H4 (cell line): ENCODE measurements around the gene MAGEA10. TPM values are rescaled to one million over a fixed set of nuclear protein-coding genes. Genes with fewer than 3 reads are reported as not detected.
A peak's percentile ranks its signal among the peaks of the same experiment; 100 is the strongest.
"Not testable (repeated sequence)": the region's sequence is repeated elsewhere in the genome, so short reads cannot be mapped to it uniquely, and the experiment has no call there.

Experiments
- DNase-seq: peaks from one replicate; pipeline ENCODE4 v3.0.0-alpha.2; 2015; ENCODE audit warnings: low spot score
- total RNA-seq: library from RNA; depleted of rRNA; stranded (reverse); fragments of >200 nt; shearing (Covaris generic); gene quantifications from 2 replicates; pipeline ENCODE4 v1.2.3, GENCODE V29; 2014; rRNA removed

MAGEA10 gene
- not detected in 2 replicates for total RNA-seq

DNA sequence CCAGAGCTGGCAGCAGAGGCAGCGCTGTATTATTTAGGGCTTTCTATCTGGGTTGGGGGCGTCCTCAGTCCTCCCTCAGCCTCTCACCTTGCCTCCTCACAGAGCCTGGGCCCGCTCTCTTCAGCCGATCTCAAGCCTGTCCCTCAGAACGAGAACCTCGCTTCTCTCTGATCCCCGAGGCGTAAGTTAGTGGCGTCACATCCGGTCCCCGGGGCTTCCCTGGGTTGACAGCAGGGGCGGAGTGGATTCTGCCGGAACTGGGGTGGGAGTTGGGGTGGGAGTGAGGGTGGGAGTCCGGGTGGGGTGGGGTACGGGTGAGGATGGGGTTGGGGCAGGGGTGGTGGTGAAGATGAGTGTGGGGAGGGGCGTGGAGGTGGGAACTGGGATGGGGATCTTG lies at the start of gene MAGEA10:
Gene MAGEA10, minus strand, starts transcription at position 190 of the 397 bp plus-strand sequence. CDS start 2,957 bp downstream, outside the sequence.
- DNase-seq = no peak

DNA sequence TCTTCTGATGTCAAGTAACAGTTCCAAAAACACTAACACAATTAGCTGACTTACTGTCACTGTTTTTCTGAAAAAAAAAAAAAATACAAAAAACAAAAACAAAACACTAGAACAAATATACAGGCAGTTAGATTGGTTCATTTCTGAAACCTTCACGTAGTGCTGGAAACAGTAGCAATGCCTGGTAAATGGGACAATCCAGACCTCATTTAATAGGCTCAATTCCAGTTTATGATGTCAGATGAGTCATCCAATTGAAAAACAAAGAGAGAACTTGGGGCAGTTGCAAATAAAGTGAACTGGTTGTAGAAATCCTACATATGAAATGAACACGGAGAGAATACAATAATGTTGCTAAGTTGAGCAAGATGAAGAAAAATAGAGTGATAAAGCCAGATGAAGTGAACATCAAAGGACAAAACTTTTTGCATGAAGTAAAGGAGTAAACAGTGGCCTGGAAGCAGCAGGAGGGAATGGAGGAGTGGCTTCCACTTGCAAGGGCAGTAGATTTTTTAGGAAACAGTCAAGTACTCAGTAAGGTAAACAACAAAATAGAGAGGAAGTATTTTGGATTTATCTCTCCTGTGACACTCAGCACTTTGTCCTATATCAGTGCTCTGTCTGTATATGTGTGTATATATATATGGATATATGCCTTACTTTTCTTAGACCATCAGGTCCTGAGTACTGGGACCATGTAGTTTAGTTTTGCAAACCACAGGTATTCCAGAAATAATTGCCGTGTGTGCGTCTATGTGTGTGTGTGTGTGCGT lies 39.3 kb upstream of the MAGEA10 start:
- DNase-seq = peak; percentile 54

DNA sequence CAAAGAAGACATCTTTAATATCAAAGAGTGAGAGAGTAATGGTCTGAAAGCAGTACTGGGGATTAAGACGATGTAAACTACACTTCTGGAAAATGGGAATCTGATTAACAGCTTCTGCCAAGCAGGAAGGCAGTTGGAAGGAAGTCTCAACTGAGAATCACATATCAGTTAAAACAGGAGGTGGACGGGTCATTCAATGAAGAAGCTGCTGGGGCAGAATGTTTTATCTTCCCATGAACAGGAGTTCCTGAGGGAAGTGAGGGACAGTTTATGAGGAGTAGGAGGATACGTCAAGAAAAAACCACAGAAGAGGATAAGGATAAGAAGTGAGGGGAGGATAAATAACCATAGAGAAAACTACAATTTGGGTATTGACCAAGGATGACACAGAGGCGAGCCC lies 38.7 kb upstream of the MAGEA10 start:
- DNase-seq = no peak

DNA sequence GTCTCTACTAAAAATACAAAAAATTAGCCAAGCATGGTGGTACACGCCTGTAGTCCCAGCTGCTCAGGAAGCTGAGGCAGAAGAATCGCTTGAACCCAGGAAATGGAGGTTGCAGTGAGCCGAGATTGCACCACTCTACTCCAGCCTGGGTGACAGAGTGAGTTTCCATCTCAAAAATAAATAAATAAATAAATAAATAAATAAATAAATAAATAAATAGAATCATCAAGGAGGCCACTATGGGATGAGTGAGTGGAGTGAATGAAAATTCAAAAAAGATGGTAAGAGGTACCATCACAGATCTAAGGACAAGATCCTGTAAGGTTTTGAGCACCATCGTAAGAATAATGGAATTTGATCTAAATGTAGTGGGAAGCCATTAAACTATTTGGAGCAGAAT lies 37.5 kb upstream of the MAGEA10 start:
- DNase-seq = not testable (repeated sequence)

DNA sequence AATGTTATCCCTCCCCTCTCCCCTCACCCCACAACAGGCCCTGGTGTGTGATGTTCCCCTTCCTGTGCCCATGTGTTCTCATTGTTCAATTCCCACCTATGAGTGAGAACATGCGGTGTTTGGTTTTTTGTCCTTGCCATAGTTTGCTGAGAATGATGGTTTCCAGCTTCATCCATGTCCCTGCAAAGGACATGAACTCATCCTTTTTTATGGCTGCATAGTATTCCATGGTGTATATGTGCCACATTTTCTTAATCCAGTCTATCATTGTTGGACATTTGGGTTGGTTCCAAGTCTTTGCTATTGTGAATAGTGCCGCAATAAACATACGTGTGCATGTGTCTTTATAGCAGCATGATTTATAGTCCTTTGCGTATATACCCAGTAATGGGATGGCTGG lies 35.5 kb upstream of the MAGEA10 start:
- not testable (repeated sequence) for DNase-seq

DNA sequence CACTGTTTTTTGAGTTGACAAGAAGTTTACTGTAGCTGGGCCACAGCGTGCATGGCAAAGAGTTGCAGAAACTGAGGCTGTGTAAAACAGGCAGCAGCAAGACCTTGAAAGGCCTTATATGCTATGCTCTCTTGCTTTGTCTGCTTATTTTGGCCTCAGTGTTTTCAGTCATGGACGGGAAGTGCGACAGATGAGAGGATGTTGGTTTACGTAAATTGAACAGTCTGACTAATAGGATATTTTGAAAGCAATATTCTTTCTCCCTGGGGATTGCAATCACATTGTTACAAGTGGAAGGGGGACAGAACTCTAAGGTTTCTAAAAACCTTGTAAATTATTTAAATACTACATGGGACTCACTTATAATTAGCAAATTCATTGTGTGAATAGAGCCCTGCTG lies 32.2 kb upstream of the MAGEA10 start:
- DNase-seq = no peak

DNA sequence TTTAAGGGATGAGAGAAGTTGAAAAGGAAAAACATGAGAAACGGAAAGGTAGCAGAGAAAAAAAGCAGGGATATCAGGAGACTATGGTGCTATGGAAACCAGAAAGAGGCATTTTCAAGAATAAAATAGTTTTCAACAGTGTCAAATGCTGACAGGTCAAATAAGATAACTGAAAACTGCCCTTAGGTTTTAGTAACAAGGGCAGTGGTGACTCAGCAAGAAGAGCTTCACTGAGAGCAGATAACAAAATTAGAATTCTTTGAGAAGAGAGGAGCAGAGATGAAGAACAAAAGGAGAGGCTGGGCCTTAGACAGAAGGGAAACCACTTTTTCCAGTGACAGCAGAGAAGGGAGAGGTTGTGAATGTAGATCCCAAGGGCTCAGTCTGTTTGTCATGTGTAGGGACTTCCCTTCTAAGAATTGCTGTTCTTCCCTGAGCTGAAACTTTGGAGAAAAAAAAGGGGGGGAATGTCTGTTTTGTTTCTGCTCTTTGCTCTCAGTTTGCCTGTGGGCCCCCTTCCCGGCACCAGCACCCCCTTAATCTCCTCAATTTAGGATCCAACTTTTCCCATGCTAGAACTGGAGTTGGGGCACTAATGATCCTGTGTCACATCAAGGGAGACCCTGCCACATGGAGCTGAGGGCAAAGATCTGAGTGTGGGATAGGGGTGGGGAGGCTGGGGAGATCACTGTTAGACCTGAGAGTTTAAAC lies 26.8 kb upstream of the MAGEA10 start:
- no peak for DNase-seq

DNA sequence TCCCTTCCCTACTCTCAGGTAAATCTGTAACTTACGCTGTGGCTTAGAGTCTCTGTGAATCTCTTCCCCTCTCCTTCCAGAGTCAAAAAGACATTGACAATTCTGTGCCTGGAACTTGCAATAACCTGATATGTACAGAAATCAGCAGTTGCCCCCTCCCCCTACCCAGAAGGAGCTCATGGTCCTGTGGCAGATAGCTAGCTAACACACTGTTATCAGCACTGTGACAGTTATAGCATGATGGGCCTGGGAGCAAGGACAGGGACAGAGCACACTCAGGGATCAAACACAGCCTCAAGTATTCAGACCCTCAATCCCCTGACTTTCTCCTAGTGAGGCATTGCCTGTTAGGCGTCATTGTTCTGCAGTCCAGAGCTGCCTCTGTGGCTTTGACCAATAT lies 18.7 kb upstream of the MAGEA10 start:
- DNase-seq = no peak

DNA sequence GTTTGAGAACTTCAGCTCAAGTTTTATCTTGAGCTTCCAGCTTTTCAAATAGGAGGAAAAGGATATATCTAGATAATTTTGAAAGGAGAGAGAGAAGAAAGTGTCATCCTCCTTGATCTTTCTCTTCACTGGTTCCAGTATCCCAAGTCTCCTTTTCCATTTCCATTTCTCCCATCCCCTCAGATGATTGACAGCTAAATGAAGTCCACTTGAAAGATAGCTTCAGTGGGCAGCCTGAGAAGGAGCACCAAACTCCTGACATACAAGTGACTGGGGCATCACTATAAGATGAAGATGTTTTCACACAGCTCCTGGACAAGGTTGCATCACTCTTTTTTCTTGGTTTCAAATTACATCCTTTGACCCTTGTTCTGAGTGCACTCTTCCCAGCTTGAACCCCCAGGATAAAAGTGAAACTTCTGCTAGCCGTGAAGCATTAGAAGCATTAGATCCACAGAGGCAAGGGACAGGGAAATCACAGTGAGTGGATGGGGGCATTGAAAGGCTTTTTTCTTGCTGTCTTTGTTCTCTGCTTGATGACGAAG lies 17.5 kb upstream of the MAGEA10 start:
- no peak for DNase-seq

DNA sequence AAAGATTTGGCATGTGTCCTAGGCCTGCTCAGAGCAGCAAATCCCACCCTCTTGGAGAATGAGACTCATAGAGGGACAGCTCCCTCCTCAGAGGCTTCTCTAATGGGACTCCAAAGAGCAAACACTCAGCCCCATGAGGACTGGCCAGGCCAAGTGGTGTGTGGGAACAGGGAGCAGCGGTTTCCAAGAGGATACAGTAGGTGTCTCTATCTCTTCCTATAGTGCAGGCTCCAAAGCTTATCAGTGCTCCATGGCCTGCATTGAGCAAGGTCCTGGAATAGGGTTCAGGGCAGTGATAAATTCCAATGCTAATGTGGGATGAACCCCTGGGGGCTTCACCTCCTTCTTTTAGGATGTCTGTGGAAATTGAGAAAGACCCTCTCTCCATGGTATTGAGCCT lies 15.7 kb upstream of the MAGEA10 start:
- DNase-seq = no peak

DNA sequence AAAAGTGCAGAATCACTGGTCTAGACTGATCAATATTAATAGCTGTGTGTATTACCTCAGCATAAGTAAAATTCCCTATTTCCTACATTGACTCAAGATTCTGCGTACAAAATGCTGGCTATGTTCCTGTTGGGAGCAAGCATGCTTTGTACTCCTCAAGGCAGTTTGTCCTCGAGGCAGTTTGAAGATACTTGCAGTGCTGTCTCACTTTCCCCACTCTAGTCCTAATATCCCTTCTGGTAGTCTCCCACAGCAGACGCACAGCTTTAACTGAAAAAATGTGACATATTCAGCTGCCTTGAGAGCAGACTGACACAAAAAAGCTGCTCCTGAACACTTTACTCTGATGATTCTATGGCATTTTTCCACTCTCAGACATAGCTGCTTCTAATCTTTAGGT lies 12.9 kb upstream of the MAGEA10 start:
- no peak for DNase-seq

DNA sequence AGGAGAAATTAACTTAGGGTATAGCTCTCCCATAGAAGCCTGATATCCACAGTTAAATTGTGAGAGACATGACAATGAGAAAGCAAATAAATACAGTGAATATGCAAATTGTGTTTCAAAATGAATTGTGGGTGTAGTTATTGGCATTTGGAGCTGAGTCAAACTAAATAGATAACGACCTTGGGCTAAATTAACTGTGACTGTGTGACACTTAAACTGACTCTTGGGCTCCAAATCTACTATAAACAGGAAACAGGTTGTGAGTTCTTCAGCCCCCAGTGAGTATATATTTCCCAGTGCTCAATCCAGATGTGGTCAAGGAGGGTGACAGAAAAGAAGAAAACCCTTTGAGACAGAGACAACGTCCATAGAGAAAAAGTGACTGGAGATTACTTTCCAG lies 11.3 kb upstream of the MAGEA10 start:
- no peak for DNase-seq

DNA sequence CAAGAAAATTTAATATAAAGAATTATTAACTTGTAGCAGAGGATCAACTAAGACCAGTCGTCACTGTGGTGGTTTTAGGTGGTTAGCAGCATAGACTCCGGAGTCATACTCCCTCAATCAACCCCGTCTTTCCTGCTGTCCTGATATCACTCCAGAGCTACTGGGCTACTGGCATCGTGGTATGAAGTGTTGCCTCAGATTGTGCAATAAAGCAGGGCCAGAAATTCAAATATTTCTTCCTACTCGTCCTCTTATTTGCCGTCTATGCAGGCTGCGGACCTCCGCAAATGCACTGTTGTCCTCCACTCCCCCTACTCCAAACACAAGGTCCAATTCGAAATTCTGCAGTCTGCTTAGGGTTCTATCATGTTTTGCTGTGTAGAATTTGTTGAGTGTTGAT lies 1.2 kb upstream of the MAGEA10 start:
- no peak for DNase-seq

DNA sequence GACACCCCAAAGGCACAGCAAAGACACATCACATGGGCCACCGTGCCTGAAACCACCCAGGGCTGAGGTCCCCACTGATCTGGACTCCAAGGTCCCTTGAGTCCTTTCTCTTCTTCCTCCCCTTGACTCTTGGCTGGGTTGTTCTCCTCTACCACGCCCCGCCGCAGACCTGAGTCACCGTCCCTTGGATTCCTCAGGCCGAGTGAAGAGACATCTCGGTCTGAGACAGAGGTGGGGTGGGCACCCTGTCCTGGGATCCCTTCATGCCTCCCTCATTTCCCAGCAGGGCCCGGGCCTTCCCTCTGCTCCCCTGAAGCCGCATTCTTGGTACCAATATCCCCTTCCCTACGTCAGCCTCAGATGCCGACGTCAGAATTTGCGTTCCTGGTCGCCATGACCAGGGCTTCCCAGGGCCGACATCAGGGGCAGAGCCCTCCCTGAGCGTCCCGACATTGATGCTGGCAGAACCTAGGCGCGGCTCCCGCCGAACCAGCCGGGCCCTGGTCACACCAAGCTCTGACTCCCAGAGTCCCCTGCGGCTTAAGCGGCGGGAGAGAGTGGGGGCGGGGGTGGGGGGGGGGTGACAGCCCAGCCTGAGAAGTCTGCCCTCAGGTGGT lies 498 bp downstream of the MAGEA10 start:
- no peak for DNase-seq

DNA sequence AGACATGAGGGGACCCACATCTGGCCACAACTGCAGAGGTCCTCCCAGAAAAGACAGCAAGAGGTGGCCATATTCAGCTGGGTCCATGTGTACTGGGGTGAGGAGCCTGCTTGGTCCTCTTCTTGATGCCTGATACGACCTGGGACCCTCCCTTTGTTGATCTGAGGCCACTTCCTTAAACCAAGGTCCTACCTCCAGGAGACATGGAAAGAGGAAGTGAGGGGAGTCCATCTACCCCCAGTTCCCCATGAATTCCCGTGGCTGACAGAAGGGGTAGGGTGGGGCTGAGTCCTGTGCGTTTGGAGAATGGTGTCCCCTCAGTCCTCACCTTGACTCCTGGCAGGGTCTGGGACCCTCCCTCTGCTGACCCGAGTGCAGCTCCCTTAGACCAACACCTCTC lies 2.1 kb downstream of the MAGEA10 start:
- no peak for DNase-seq

DNA sequence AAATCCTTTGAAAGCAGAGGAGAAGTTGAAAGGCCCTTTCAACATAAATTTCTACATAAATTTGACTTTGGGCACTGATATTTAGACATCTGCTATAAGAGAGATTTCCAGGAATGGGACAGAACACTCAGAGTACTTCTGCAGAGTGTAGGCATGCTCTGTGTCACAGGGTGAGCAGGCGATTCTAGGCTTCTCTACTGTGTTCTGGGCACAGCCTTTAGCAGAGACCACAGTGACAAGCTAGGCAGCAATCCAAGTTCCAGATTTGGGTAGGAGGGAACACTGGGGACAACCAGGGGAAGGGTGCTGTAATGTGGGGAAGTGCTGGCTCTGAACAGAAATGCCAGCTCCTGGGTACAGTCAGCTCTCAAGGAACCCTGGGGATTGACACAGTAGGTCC lies 6.9 kb downstream of the MAGEA10 start:
- DNase-seq = no peak

DNA sequence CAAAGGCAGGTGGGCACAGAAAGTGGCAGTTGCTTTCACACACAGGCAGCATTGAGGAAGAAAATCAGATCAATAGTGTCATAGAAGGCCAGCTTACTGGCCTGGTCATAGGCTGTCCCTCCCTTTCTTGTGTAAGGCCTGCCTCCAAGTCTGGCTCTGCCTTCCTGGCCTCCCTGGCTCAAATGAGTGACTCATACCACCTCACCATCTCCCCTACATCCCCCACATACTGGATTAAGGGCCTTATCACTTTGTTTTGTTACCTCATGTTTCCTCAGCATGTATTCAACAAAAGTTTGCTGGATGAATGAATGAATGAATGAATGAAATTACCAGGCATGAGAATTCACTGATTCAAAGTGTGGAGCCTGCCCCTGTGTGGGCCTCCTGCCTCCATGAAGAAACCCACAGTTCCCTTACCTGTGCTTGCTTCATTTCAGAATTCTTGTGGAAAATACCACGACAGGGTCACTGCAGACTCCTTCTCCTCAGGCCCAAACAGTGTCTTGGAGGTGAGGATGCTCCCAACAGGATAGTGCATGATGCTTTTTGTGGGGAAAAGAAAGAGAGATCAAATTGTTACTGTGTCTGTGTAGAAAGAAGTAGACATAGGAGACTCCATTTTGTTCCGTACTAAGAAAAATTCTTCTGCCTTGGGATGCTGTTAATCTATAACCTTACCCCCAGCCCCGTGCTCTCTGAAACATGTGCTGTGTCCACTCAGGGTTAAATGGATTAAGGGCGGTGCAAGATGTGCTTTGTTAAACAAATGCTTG lies 9.1 kb downstream of the MAGEA10 start:
- peak; percentile 10 for DNase-seq

DNA sequence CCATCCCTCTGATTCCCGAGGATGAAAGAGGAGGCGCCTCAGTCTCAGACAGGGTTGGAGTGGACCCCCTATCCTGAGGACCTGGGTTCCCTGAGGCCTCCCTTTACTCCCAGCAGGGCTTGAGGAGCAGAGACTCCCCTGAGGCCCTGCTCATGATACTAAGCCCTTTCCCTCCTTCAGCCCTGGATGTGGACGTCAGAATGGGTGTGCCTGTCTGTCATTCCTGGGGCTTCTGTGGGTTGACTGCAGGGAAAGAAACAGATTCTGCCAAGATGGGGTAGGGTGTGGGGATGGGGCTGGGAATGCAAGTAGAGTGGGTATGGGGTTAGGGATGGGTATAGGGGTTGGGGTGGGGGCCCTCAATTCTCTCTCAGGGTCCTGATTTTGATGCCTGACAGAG lies 21.1 kb downstream of the MAGEA10 start:
- DNase-seq = no peak

DNA sequence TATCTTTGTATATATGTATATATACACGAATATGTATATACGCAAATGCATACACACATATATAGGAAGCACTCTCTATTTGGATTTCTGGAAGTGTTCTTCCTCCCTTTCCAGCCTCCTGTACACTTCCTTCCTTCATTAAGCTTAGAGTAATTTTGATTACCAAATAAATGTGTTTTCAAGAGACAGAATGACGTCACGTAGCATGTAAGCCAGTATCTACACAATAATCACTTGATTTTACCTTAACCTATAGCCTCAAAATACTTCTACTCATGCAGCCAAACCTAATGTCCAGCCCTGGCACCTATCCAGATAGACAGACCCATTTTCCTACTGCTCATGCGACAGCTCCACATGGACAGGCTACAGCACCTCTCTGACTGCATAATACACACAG lies 29.9 kb downstream of the MAGEA10 start:
- DNase-seq = no peak

DNA sequence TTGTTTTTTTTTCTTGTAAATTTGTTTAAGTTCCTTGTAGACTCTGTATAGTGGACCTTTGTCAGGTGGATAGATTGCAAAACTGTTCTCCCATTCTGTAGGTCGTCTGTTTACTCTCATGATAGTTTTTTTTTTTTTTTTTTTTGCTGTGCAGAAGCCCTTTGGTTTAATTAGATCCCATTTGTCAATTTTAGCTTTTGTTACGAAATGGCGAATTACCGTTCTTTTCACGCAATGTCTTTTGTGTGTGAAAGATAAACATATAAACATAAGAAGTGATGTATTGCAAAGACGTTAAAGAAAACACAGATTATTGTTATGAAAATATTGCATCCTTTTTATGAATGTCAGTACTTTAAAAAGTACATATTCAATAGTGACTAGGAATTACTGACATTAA lies 34.5 kb downstream of the MAGEA10 start:
- DNase-seq = no peak

DNA sequence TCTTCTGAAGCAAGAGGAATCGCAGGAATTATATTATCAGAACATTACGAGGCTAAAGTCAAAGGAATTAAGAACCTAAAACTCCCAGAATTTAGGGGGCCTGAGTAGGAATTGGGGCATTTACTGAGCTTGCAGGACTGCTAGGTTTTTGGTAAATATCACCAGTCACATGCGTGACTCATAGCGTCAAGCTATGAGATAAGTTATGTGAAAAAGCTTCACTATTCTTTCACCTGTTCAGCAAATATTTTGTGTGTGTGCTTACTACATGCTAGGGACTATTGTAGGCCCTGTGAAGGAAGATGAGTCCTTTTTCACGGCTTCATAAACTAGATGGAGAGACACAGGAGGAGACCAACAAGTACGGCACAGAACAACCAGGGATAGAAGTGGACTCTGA lies 52.2 kb downstream of the MAGEA10 start:
- no peak for DNase-seq
